Astrocyte (in vitro differentiated cells and primary cell): ENCODE results near the gene DYNLT2. TPM values are rescaled to one million over a fixed set of nuclear protein-coding genes. Genes with fewer than 3 reads are reported as not detected.
"Not testable (repeated sequence)": the region's sequence is repeated elsewhere in the genome, so short reads cannot be mapped to it uniquely, and the experiment has no call there.

Experiments
- DNase-seq: peaks from one replicate; pipeline ENCODE4 v3.0.0-alpha.2; 2010; ENCODE audit warnings: low read depth
- FAIRE-seq: peaks from 2 replicates; lab custom pipeline; 2011; peaks lifted over from hg19 to GRCh38; lab: Jason Lieb, UNC
- H2AFZ ChIP-seq: 2 replicates; pipeline ENCODE4 v1.6.0; 2012; ENCODE audit warnings: low read depth, low read length, inconsistent platforms
- H3K27ac ChIP-seq: 2 replicates; pipeline ENCODE4 v1.5.1; 2011; ENCODE audit warnings: low read depth, low read length, inconsistent platforms
- H3K27me3 ChIP-seq: 2 replicates; pipeline ENCODE4 v1.6.0; 2011; ENCODE audit warnings: low read length, inconsistent platforms; ENCODE audit not compliant: insufficient read depth
- H3K36me3 ChIP-seq: 2 replicates; pipeline ENCODE4 v1.5.1; 2011; ENCODE audit warnings: low read length, inconsistent platforms; ENCODE audit not compliant: insufficient read depth
- H3K4me1 ChIP-seq: 2 replicates; pipeline ENCODE4 v1.5.1; 2011; ENCODE audit warnings: low read length, inconsistent platforms; ENCODE audit not compliant: insufficient read depth
- H3K4me2 ChIP-seq: 2 replicates; pipeline ENCODE4 v1.6.0; 2012; ENCODE audit warnings: low read length, inconsistent platforms
- H3K4me3 ChIP-seq: 2 replicates; pipeline ENCODE4 v1.5.1; 2011; ENCODE audit warnings: low read depth, mild to moderate bottlenecking, low read length, inconsistent platforms; ENCODE audit not compliant: insufficient read depth
- H3K79me2 ChIP-seq: 2 replicates; pipeline ENCODE4 v1.6.0; 2012; ENCODE audit warnings: mild to moderate bottlenecking, low read length, inconsistent platforms; ENCODE audit not compliant: insufficient read depth
- H3K9ac ChIP-seq: 2 replicates; pipeline ENCODE4 v1.6.0; 2012; ENCODE audit warnings: mild to moderate bottlenecking, low read length, inconsistent platforms
- H3K9me3 ChIP-seq: 2 replicates; pipeline ENCODE4 v1.5.1; 2012; ENCODE audit warnings: low read depth, mild to moderate bottlenecking, low read length, inconsistent platforms; ENCODE audit not compliant: insufficient read depth
- H4K20me1 ChIP-seq: 2 replicates; pipeline ENCODE4 v1.6.0; 2012; ENCODE audit warnings: low read length, inconsistent platforms; ENCODE audit not compliant: insufficient read depth
- H3K27ac Mint-ChIP-seq: one replicate; pipeline ENCODE4 v1.8.0; 2021; ENCODE audit warnings: mild to moderate bottlenecking, mixed read lengths; ENCODE audit not compliant: unreplicated experiment
- H3K27me3 Mint-ChIP-seq: one replicate; pipeline ENCODE4 v1.8.0; 2021; ENCODE audit warnings: low read depth, mixed read lengths; ENCODE audit not compliant: unreplicated experiment
- H3K36me3 Mint-ChIP-seq: one replicate; pipeline ENCODE4 v1.8.0; 2021; ENCODE audit warnings: low read depth, mixed read lengths; ENCODE audit not compliant: unreplicated experiment
- H3K4me1 Mint-ChIP-seq: one replicate; pipeline ENCODE4 v1.8.0; 2021; ENCODE audit warnings: low read depth, mixed read lengths; ENCODE audit not compliant: unreplicated experiment
- H3K4me3 Mint-ChIP-seq: one replicate; pipeline ENCODE4 v1.8.0; 2021; ENCODE audit warnings: mild to moderate bottlenecking, moderate library complexity, mixed read lengths; ENCODE audit not compliant: unreplicated experiment
- H3K9me3 Mint-ChIP-seq: one replicate; pipeline ENCODE4 v1.8.0; 2021; ENCODE audit warnings: mild to moderate bottlenecking, mixed read lengths; ENCODE audit not compliant: unreplicated experiment
- EZH2 ChIP-seq: IDR thresholded peaks from 2 replicates; pipeline ENCODE4 v1.6.1; 2012; ENCODE audit warnings: mild to moderate bottlenecking, low read length, inconsistent platforms; ENCODE audit not compliant: insufficient read depth
- total RNA-seq: library from RNA; stranded (reverse); gene quantifications from 2 replicates; pipeline ENCODE4 v1.2.1, GENCODE V29; 2021
- TF ChIP-seq, protein P1 (sequence below): IDR thresholded peaks from 2 replicates; pipeline ENCODE4 v1.5.1; 2011; ENCODE audit warnings: low read depth, mild to moderate bottlenecking, inconsistent platforms, low read length, moderate library complexity; ENCODE audit not compliant: insufficient read depth

DYNLT2 gene
- total RNA-seq, 1 donor from 2014 or later, result 1.0 TPM

DNA sequence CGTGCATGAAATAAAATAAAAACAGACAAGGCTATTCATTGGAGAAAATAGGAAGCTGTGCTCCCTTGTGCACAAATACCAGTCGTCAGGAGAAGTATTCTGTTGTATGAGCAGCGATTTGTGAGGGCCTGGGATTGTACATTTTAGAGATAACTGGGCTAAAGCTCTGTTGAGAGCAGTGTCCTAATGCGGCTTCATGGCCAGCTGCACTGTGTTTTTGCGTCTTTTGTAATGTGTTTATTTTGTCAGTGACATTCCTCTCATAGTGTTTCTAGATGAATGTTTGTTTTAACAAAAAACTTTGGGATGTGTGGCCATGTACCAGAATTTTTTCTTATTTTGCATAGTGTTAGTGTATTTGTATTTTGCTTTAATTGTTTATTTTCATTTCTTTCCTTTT is 14.9 kb upstream of the DYNLT2 start:
- Histone ChIP-seq H3K9me3 (no peaks in the 10 kb centered on the region), H2AFZ (no peak overlapping the region), H3K4me3 (no peak overlapping the region), H3K36me3 (peaks cover 17% of the 10 kb centered on the region), H3K27ac (no peak overlapping the region), H3K4me1 (no peaks in the 10 kb centered on the region), H3K9ac (no peak overlapping the region), H4K20me1 (no peaks in the 10 kb centered on the region), H3K4me2 (no peak overlapping the region), H3K79me2 (no peaks in the 10 kb centered on the region), H3K27me3 (no peaks in the 10 kb centered on the region)
- no peaks in the 10 kb centered on the region for H3K9me3 Mint-ChIP-seq
- peaks cover 9% of the 10 kb centered on the region for H3K36me3 Mint-ChIP-seq
- H3K27me3 Mint-ChIP-seq, result no peaks in the 10 kb centered on the region
- TF ChIP-seq, protein P1, sequence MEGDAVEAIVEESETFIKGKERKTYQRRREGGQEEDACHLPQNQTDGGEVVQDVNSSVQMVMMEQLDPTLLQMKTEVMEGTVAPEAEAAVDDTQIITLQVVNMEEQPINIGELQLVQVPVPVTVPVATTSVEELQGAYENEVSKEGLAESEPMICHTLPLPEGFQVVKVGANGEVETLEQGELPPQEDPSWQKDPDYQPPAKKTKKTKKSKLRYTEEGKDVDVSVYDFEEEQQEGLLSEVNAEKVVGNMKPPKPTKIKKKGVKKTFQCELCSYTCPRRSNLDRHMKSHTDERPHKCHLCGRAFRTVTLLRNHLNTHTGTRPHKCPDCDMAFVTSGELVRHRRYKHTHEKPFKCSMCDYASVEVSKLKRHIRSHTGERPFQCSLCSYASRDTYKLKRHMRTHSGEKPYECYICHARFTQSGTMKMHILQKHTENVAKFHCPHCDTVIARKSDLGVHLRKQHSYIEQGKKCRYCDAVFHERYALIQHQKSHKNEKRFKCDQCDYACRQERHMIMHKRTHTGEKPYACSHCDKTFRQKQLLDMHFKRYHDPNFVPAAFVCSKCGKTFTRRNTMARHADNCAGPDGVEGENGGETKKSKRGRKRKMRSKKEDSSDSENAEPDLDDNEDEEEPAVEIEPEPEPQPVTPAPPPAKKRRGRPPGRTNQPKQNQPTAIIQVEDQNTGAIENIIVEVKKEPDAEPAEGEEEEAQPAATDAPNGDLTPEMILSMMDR, result no peak
- no peak for TF ChIP-seq EZH2
- no peak overlapping the region for H3K4me3 Mint-ChIP-seq
- DNase-seq (no peak), FAIRE-seq (no peak)
- no peaks in the 10 kb centered on the region for H3K4me1 Mint-ChIP-seq
- H3K27ac Mint-ChIP-seq, result no peak overlapping the region

DNA sequence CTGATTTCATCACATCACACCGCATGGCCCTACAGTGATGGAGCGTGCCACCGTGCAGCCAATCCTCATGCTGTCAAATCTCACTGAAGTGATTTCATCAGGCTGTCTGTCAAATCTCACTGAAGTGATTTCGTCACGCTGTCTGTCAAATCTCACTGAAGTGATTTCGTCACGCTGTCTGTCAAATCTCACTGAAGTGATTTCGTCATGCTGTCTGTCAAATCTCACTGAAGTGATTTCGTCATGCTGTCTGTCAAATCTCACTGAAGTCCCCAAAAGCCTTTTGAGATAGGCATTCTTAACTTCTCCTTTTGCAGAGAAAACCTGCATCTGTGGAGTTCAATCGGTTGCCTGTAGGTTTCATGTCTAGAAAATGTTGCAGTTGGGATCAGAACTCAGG is 14.4 kb upstream of the DYNLT2 start:
- H3K4me3 Mint-ChIP-seq, H3K4me3 ChIP-seq, H3K4me1 Mint-ChIP-seq, DNase-seq, H3K27me3 ChIP-seq, H3K4me1 ChIP-seq, H3K9me3 Mint-ChIP-seq, H4K20me1 ChIP-seq, H3K79me2 ChIP-seq, H3K4me2 ChIP-seq, H3K9me3 ChIP-seq, H2AFZ ChIP-seq, H3K27ac Mint-ChIP-seq, H3K27me3 Mint-ChIP-seq, H3K9ac ChIP-seq, H3K27ac ChIP-seq: not testable (repeated sequence)
- peaks cover 10% of the 10 kb centered on the region for H3K36me3 Mint-ChIP-seq
- peak; percentile 9 for FAIRE-seq
- peaks cover 17% of the 10 kb centered on the region for H3K36me3 ChIP-seq

DNA sequence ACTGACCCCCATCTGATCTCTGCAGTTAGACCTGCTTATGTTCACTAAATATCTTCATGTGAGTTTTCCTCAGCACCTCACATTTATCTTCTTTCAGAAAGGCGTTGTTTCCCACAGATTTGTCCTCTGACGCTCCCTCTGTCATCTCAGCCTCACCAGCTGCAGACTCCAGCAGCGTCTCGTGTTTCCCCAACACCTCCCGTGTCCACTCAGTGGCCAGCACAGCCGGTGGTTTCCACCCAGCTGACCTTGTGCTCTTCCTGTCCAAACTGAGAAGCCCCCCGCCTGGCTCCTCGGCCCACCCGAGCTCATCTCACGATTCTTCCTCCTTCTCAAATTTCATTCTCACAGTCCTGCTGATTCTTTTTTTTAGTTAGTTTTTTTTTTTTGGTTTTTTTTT is 12.5 kb upstream of the DYNLT2 start:
- no peak overlapping the region for H3K27ac ChIP-seq
- H3K4me2 ChIP-seq, result no peak overlapping the region
- no peak overlapping the region for H3K4me3 Mint-ChIP-seq
- no peaks in the 10 kb centered on the region for H3K79me2 ChIP-seq
- H3K27me3 Mint-ChIP-seq, result no peaks in the 10 kb centered on the region
- H2AFZ ChIP-seq, result no peak overlapping the region
- H3K4me1 Mint-ChIP-seq, result no peaks in the 10 kb centered on the region
- TF ChIP-seq, protein P1, result no peak
- TF ChIP-seq EZH2, result no peak
- no peak overlapping the region for H3K27ac Mint-ChIP-seq
- peaks cover 17% of the 10 kb centered on the region for H3K36me3 Mint-ChIP-seq
- no peak for DNase-seq
- H3K36me3 ChIP-seq, result peaks cover 19% of the 10 kb centered on the region
- H3K4me1 ChIP-seq, result no peaks in the 10 kb centered on the region
- no peaks in the 10 kb centered on the region for H3K27me3 ChIP-seq
- no peaks in the 10 kb centered on the region for H4K20me1 ChIP-seq
- FAIRE-seq, result no peak
- no peaks in the 10 kb centered on the region for H3K9me3 ChIP-seq
- H3K9me3 Mint-ChIP-seq, result no peaks in the 10 kb centered on the region
- no peak overlapping the region for H3K4me3 ChIP-seq
- H3K9ac ChIP-seq, result no peak overlapping the region
